GM12891 (cell line): ENCODE measurements around the gene RPL6.

Experiments used
- POLR2AphosphoS5 ChIP-seq: IDR thresholded peaks from 2 replicates; pipeline ENCODE4 v1.6.1; 2011; ENCODE audit warnings: low read depth, low read length, control low read depth
- TAF1 ChIP-seq: IDR thresholded peaks from 2 replicates; pipeline ENCODE4 v1.6.1; 2011; ENCODE audit warnings: low read depth, low read length, control low read depth

DNA sequence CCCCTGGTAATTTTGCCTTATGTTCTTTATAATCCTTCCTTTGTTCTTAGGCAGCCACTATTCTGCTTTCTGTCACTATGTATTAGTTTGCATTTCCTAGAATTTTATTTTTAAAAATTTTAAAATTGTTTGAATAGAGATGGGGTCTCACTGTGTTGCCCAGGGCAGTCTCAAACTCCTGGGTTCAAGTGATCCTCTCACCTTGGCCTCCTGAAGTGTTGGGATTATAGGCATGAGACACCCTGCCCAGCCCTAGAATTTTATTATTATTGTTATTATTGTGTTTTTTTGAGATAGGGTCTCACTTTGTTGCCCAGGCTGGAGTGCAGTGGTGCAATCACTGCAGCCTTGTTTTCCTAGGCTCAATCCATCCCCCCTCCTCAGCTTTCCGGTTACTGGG is 12.0 kb upstream of the RPL6 start:
- TF ChIP-seq TAF1 (no peak), POLR2AphosphoS5 (no peak)
